PC-9 (cell line): ENCODE data around the gene DIRAS1. TPM values are rescaled to one million over a fixed set of nuclear protein-coding genes. Genes with fewer than 3 reads are reported as not detected.

Experiments
- BruUV-seq: library from RNA; stranded (reverse); fragments of 400-500 nt; replicated peaks from 2 replicates; lab custom pipeline; 2021; lab: Mats Ljungman, UMichigan
- CTCF ChIA-PET: fragments of 300-600 bp; sonication (Branson Sonifier 250); formaldehyde crosslinking; loops from one replicate; lab custom pipeline; 2022; ENCODE audit warnings: antibody characterized with exemption; lab: Charles Lee
- POLR2A ChIA-PET: fragments of 300-600 bp; sonication (Branson Sonifier 250); formaldehyde crosslinking; loops from one replicate; lab custom pipeline; 2022; ENCODE audit warnings: antibody characterized with exemption; ENCODE audit not compliant: unreplicated experiment; lab: Charles Lee
- DNase-seq, 2 experiments: peaks; one replicate each; pipeline versions ENCODE4 v3.0.0 to v3.0.0-alpha.2; 2015 to 2022; ENCODE audit warnings: mixed read lengths in 1 of 2
- H2AFZ ChIP-seq: fragments of 200-600 bp; sonication (generic); 2 replicates; pipeline ENCODE4 v1.8.1; 2017; ENCODE audit warnings: antibody characterized with exemption
- H3F3A ChIP-seq: fragments of 200-600 bp; sonication (generic); 2 replicates; pipeline ENCODE4 v1.8.1; 2017; ENCODE audit warnings: antibody characterized with exemption, mild to moderate bottlenecking, low read depth; ENCODE audit not compliant: insufficient read depth
- H3K27ac ChIP-seq: fragments of 200-600 bp; sonication (generic); 2 replicates; pipeline ENCODE4 v1.6.1; 2016; ENCODE audit warnings: mixed run types
- H3K27me3 ChIP-seq: fragments of 200-600 bp; sonication (generic); 2 replicates; pipeline ENCODE4 v1.6.1; 2016; ENCODE audit warnings: low read depth, mixed run types; ENCODE audit not compliant: insufficient read depth
- H3K36me3 ChIP-seq: fragments of 200-600 bp; sonication (generic); 2 replicates; pipeline ENCODE4 v1.6.1; 2016; ENCODE audit warnings: low read depth, mixed run types
- H3K4me1 ChIP-seq: fragments of 200-600 bp; sonication (generic); replicated peaks from 2 replicates; pipeline ENCODE4 v1.6.1; 2016; ENCODE audit warnings: mixed run types; ENCODE audit not compliant: insufficient read depth
- H3K4me2 ChIP-seq: fragments of 200-600 bp; sonication (generic); 2 replicates; pipeline ENCODE4 v1.6.1; 2017; ENCODE audit warnings: mixed run types
- H3K4me3 ChIP-seq: fragments of 200-600 bp; sonication (generic); 2 replicates; pipeline ENCODE4 v1.6.1; 2016; ENCODE audit warnings: mixed run types
- H3K79me2 ChIP-seq: fragments of 200-600 bp; sonication (generic); 2 replicates; pipeline ENCODE4 v1.6.1; 2017; ENCODE audit warnings: low read depth, mixed run types
- H3K9me2 ChIP-seq: fragments of 200-600 bp; sonication (generic); 2 replicates; pipeline ENCODE4 v1.8.1; 2017; ENCODE audit warnings: mild to moderate bottlenecking; ENCODE audit not compliant: insufficient read depth
- H3K9me3 ChIP-seq: fragments of 200-600 bp; sonication (generic); 2 replicates; pipeline ENCODE4 v1.8.1; 2016; ENCODE audit warnings: low read depth; ENCODE audit not compliant: insufficient read depth
- H4K20me1 ChIP-seq: fragments of 200-600 bp; sonication (generic); 2 replicates; pipeline ENCODE4 v1.8.1; 2017; ENCODE audit not compliant: insufficient read depth
- EZH2 ChIP-seq: fragments of 200-600 bp; sonication (generic); IDR thresholded peaks from 2 replicates; pipeline ENCODE4 v1.8.0; 2017; ENCODE audit warnings: antibody characterized with exemption, low read depth
- intact Hi-C: fragments of 100-400 bp; cut with micrococcal nuclease; formaldehyde crosslinking; loops from one replicate; pipeline ENCODE4 v1.10.0; 2022; ENCODE audit not compliant: unreplicated experiment
- total RNA-seq: library from RNA; stranded (reverse); gene quantifications from 2 replicates; pipeline ENCODE4 v1.2.3, GENCODE V29; 2021
- TF ChIP-seq, protein P1 (sequence below): fragments of 200-600 bp; sonication (generic); conservative IDR thresholded peaks from 2 replicates; pipeline ENCODE4 v1.6.1; 2017; ENCODE audit warnings: mixed run types, antibody characterized with exemption, mild to moderate bottlenecking, moderate library complexity

The DIRAS1 gene
- total RNA-seq, 1 experiment from 2014 or later = 0.57 TPM

DNA sequence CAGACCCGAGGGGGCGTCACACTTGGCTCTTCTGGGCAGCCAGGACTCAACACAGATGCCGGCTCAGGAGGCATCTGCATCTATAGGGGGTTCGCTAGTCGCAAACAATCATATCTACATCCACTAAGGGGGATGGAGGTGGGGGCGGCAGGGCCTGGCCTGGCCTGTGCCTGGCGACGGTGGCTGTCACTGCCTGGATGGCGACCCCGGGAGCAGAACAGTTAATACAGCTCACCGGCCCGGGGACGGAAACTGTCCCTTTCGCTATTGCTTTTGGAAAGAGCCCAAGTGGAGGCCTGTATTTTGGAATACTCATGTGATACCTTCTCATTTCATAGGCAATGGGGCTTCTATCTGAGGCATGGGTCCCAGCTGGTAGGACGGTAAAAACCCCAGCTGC is 44.2 kb upstream of the DIRAS1 start:
- no peaks in the 10 kb centered on the region for H3K9me3 ChIP-seq
- CTCF ChIA-PET = no interaction called here

DNA sequence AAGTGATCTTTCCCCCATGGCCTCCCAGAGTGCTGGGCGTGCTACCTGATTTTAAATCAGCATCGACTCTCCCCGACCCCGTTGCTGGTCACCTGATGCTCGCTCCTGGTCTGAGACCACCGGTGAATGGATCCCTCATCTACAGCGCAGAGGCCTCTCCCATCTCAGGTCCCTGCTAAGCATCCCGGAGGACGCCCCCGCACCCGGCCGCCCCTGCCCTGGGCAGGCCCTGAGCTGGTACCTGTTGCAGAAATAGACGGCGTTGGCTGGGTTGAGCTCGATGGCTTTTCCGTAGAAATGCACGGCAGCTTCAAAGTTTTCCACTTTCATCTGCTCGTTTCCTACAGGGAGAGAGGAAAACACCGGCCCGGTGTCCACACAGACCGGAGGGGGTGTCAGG is 43.8 kb upstream of the DIRAS1 start:
- no peak overlapping the region for H3K4me3 ChIP-seq
- ChIA-PET POLR2A (no interaction called here), CTCF (no interaction called here)
- H4K20me1 ChIP-seq = peaks cover 9% of the 10 kb centered on the region
- no peaks in the 10 kb centered on the region for H3K27me3 ChIP-seq
- H3K9me2 ChIP-seq = no peaks in the 10 kb centered on the region
- H3K36me3 ChIP-seq = no peaks in the 10 kb centered on the region
- H3F3A ChIP-seq = no peaks in the 10 kb centered on the region
- no peak overlapping the region for H3K27ac ChIP-seq
- H2AFZ ChIP-seq = no peak overlapping the region
- intact Hi-C loops = no loop called here
- TF ChIP-seq EZH2 = no peak
- TF ChIP-seq, protein P1, sequence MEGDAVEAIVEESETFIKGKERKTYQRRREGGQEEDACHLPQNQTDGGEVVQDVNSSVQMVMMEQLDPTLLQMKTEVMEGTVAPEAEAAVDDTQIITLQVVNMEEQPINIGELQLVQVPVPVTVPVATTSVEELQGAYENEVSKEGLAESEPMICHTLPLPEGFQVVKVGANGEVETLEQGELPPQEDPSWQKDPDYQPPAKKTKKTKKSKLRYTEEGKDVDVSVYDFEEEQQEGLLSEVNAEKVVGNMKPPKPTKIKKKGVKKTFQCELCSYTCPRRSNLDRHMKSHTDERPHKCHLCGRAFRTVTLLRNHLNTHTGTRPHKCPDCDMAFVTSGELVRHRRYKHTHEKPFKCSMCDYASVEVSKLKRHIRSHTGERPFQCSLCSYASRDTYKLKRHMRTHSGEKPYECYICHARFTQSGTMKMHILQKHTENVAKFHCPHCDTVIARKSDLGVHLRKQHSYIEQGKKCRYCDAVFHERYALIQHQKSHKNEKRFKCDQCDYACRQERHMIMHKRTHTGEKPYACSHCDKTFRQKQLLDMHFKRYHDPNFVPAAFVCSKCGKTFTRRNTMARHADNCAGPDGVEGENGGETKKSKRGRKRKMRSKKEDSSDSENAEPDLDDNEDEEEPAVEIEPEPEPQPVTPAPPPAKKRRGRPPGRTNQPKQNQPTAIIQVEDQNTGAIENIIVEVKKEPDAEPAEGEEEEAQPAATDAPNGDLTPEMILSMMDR = no peak
- no peak overlapping the region for H3K4me2 ChIP-seq
- no peak for DNase-seq
- BruUV-seq = no TSS peak
- no peaks in the 10 kb centered on the region for H3K9me3 ChIP-seq
- H3K79me2 ChIP-seq = no peaks in the 10 kb centered on the region
- H3K4me1 ChIP-seq = no peaks in the 10 kb centered on the region

More for the DNA sequence above, 44.2 kb upstream of the DIRAS1 start:
- H3K27me3 ChIP-seq = no peaks in the 10 kb centered on the region
- no peaks in the 10 kb centered on the region for H3F3A ChIP-seq
- POLR2A ChIA-PET = no interaction called here
- H3K4me2 ChIP-seq = no peak overlapping the region
- H3K27ac ChIP-seq = no peak overlapping the region
- no peak for DNase-seq
- H3K36me3 ChIP-seq = no peaks in the 10 kb centered on the region
- peaks cover 3% of the 10 kb centered on the region; the same call in 1 of the 2 replicates for H3K79me2 ChIP-seq
- TF ChIP-seq, protein P1 = no peak
- no peak for TF ChIP-seq EZH2
- BruUV-seq = no TSS peak
- intact Hi-C loops = no loop called here
- peaks cover 9% of the 10 kb centered on the region for H4K20me1 ChIP-seq
- H2AFZ ChIP-seq = no peak overlapping the region
- H3K4me1 ChIP-seq = no peaks in the 10 kb centered on the region
- H3K4me3 ChIP-seq = no peak overlapping the region
- no peaks in the 10 kb centered on the region for H3K9me2 ChIP-seq

DNA sequence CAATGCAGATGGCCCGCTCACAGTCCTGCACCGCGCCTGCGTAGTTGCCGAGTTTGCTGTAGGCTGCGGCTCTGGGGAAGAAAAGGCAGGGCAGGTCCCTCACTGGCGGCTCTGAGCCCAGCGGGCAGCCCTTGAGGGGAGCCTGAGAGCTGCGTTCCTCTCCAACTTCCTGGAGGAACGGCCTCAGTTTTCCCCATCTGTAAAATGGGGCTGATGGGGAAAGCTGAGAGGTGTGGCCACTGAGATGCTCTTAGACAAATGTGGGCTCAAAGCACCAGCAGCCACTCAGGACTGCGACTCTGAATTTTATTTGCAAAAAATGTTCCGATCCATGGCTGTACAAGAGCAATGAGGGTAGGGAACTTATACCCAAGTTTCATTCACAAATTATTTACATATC is 42.5 kb upstream of the DIRAS1 start:
- Histone ChIP-seq H3K27me3 (no peaks in the 10 kb centered on the region), H4K20me1 (peaks cover 5% of the 10 kb centered on the region; the same call in 1 of the 2 replicates), H3F3A (no peaks in the 10 kb centered on the region), H3K4me3 (no peak overlapping the region), H3K79me2 (no peaks in the 10 kb centered on the region), H3K9me2 (no peaks in the 10 kb centered on the region), H3K27ac (no peak overlapping the region), H3K36me3 (no peaks in the 10 kb centered on the region), H3K4me2 (no peak overlapping the region), H2AFZ (no peak overlapping the region), H3K4me1 (no peaks in the 10 kb centered on the region), H3K9me3 (no peaks in the 10 kb centered on the region)
- no TSS peak for BruUV-seq
- DNase-seq = no peak
- ChIA-PET POLR2A (no interaction called here), CTCF (no interaction called here)
- intact Hi-C loops = no loop called here
- TF ChIP-seq, protein P1 = no peak
- TF ChIP-seq EZH2 = no peak
